Fibroblast of mammary gland (primary cell): ENCODE results near the gene CSPG5.
A peak's percentile ranks its signal among the peaks of the same experiment; 100 is the strongest.

ENCODE experiments used
- DNase-seq: peaks from one replicate; pipeline ENCODE4 v3.0.0-alpha.2; 2010; ENCODE audit warnings: low read depth
- H3K4me3 ChIP-seq: 2 replicates; pipeline ENCODE4 v1.5.1; 2011; ENCODE audit warnings: low read depth, mild to moderate bottlenecking, low read length, moderate library complexity; ENCODE audit not compliant: control insufficient read depth
- TF ChIP-seq, protein P1 (sequence below): conservative IDR thresholded peaks from 2 replicates; pipeline ENCODE4 v1.5.1; 2011; ENCODE audit warnings: low read depth, low read length, inconsistent platforms; ENCODE audit not compliant: control insufficient read depth, insufficient read depth

The CSPG5 gene

DNA sequence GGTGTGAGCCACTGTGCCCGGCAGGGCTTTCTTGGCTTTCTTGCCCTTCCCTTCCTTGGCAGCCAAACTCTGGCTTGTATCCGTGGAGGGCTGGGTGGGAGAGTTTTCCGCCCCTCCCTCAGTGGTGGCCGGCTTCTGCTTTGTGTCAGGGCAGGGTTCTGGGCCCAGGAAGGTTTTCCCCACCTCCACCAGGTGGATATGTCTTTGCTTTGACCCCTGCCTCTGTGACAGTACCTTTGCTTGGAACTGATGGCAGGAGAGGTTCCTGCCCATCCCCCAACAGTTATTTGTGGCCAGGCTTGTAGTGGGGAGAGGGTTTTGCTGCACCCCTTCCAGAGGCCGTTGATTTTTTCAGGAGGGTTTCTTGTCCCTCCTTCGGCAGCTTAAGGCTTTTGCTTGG lies 24.3 kb downstream of the CSPG5 start:
- H3K4me3 ChIP-seq = no peak overlapping the region
- DNase-seq = no peak
- TF ChIP-seq, protein P1, sequence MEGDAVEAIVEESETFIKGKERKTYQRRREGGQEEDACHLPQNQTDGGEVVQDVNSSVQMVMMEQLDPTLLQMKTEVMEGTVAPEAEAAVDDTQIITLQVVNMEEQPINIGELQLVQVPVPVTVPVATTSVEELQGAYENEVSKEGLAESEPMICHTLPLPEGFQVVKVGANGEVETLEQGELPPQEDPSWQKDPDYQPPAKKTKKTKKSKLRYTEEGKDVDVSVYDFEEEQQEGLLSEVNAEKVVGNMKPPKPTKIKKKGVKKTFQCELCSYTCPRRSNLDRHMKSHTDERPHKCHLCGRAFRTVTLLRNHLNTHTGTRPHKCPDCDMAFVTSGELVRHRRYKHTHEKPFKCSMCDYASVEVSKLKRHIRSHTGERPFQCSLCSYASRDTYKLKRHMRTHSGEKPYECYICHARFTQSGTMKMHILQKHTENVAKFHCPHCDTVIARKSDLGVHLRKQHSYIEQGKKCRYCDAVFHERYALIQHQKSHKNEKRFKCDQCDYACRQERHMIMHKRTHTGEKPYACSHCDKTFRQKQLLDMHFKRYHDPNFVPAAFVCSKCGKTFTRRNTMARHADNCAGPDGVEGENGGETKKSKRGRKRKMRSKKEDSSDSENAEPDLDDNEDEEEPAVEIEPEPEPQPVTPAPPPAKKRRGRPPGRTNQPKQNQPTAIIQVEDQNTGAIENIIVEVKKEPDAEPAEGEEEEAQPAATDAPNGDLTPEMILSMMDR = no peak

DNA sequence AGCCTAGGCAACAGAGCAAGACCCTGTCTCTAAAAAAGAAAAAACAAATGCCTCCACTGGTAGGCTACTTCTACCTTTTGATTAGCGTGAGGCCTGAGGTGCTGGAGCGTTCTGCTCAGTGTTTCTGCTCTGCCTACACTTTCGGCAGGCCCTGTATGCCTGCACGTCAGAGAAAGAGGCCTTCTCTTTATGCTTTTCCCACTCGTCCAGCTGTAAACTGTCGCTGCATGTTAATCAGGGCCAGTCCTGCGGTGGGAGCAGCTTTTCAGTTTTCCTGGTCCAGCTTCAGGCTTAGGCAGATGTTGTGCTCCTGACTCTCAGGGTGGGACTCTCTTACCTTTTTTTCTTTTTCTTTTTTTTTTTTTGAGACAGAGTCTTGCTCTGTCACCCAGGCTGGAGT lies 25.3 kb downstream of the CSPG5 start:
- H3K4me3 ChIP-seq = no peak overlapping the region
- TF ChIP-seq, protein P1 = no peak
- DNase-seq = no peak

DNA sequence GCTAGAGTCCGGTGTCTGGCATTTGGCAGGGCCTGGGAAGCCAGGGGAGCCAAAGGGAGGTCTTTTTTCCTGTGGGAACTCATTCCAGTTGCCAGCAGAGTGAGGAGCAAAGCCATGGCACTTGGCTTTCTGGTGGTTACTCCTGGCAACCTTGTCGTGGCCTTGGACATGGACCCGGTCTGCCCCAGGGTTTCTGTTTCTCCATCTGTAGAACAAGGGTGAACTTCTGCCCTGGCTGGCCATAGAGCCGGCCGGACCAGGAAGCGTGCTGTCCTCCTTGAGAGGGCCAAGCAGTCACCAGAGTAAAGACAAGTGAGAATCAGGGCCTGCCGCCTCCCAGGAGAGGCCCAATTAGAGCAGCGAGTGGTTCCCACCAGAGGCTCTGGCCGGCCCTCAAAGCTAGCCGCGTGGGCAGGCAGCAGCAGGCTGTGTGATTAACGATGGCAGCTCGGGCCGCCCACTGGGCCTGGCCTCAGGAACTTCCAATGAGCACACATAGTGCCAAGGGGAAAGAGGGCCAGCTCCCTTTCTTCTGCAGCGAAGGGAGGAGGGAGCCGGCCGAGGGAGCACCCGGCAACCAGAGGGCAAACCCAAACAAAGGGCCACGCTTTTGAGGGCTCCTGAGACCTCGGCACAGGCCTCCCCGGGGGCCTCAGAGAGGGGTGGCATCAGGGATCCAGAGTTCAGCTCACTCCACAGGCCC lies 36.0 kb downstream of the CSPG5 start:
- TF ChIP-seq, protein P1 = no peak
- DNase-seq = peak; percentile 60
- H3K4me3 ChIP-seq = no peak overlapping the region

DNA sequence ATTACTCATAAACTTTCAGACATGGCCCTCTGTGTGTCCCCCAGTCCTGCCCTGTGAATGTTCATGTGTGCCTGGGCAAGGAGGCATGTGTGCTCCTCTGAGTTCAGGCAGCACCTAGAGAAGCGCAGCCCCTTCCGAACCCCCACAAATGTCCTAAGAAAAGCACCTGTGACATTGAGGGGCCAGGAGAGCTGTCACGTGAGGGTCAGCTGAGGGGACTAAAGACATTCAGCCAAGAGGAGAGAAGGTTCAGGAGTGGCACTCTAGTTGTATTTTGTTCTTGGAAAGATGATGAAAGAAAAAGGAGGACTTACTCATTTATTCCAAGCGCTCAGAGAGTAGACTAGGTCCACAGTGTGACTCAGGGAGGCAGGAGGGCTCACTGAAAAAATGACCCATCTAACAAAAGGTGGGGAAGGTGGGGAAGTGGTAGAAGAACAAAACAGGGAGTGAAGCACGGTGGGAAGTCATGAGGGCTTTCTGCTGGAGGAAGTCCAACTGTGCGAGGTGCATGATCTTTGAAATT lies 37.0 kb downstream of the CSPG5 start:
- H3K4me3 ChIP-seq = no peak overlapping the region
- DNase-seq = no peak
- TF ChIP-seq, protein P1 = no peak

DNA sequence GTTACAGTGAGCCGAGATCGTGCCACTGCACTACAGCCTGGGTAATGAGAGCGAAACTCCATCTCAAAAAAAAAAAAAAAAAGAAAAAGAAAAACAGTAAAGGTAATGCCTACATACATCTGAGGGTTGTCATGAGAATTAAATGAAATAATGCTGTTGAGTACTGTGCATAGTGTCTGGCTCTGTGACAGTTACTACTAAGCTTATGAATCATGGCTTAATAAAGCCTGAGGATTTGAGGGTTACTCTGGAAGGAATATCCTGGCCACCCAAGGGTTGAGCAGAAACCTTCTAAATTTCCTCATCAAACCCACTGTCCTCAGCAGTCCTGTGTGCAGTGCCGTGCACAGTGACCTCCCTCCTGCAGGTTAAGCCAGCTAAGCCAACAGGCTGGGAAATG lies 38.4 kb downstream of the CSPG5 start:
- DNase-seq = peak; percentile 25
- TF ChIP-seq, protein P1 = no peak
- no peak overlapping the region for H3K4me3 ChIP-seq

DNA sequence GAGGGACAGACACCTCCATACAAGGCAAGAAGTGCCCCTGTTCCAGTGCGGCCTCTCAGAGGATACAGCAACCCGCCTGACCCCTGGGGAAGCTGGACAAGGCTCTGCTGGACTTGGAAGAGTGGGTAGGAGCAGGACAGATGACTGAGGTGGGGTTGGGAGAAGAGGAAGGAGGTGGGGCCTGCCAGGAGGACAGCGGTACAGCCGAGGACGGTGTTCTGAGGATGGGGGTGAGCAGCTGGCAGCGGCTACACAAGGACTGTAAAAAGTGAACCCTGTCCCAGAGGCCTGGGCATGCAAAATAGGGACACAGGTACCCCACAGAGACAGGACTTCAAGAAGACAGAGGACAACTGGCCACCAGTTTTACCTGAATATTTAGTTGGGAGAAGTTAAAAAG lies 41.7 kb downstream of the CSPG5 start:
- no peak for DNase-seq
- TF ChIP-seq, protein P1 = no peak
- H3K4me3 ChIP-seq = no peak overlapping the region
